Retinal pigment epithelial cell (primary cell): ENCODE results near the gene SPPL3.

Experiments
- DNase-seq: peaks from one replicate; pipeline ENCODE4 v3.0.0-alpha.2; 2010; ENCODE audit warnings: low read depth
- H3K4me3 ChIP-seq: 2 replicates; pipeline ENCODE4 v1.5.1; 2011; ENCODE audit warnings: mild to moderate bottlenecking, low read length, control low read depth, moderate library complexity
- CTCF ChIP-seq: conservative IDR thresholded peaks from 2 replicates; pipeline ENCODE4 v1.5.1; 2011; ENCODE audit warnings: low read depth, low read length, control low read depth, inconsistent platforms

The SPPL3 gene

GRCh38 chr12:120719496-120720233, 184.5 kb downstream of the SPPL3 start:
- no peak overlapping the region for H3K4me3 ChIP-seq
- no peak for DNase-seq
- no peak for TF ChIP-seq CTCF

GRCh38 chr12:120719072-120719471, 185.1 kb downstream of the SPPL3 start:
- no peak for TF ChIP-seq CTCF
- DNase-seq: no peak
- H3K4me3 ChIP-seq: no peak overlapping the region

- DNase-seq: no peak
- TF ChIP-seq CTCF: no peak
- no peak overlapping the region for H3K4me3 ChIP-seq
Measured at GRCh38 chr12:120718055-120718454, 186.1 kb downstream of the SPPL3 start.

DNA sequence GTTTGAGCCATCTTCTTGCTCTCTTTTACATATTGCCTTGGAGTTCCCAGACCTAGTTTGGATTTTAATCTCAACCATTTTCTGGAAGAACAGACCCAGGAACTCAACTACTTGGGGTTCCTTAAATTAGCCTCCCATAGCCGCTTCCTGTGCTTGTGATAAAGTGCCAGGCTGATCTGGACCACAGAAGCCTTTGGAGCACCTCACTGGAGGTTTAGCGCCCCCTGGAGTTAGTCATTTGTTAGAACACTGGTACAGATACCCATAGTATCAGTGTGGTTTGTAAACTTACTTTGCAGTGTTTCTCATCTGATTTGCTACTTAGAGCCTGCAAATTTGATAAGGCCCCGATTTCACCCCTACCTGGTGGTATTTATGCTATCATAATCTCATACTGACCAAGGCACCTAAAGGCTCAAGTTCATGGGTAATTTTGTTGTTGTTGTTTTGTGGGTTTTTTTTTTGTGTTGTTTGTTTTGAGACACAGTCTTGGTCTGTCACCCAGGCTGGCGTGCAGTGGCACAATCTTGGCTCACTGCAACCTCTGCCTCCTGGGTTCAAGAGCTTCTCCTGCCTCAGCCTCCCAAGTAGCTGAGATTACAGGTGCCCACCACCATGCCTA, 190.2 kb downstream of the SPPL3 start:
- no peak for DNase-seq
- TF ChIP-seq CTCF: peak; percentile 85
- H3K4me3 ChIP-seq: no peak overlapping the region

DNA sequence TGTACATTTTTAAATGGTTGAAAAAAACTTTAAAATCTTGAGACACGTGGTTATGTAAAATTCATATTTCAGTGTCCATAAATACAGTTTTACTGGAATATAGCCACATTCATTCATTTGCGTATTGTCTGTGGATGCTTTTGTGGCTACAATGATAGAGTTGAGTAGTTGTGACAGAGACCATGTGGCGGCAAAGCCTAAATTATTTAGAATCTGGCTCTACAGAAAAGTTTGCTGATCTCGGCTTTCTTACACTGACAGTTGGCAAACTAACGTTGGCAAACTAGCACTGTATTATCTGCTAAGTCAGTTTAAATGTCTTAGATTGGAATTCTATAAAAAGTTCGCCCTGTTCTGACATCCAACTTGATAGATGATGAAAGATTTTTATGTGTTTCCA, 191.5 kb downstream of the SPPL3 start:
- no peak overlapping the region for H3K4me3 ChIP-seq
- no peak for TF ChIP-seq CTCF
- no peak for DNase-seq
